Panc1 (cell line): ENCODE results near the gene EDN2. TPM values are rescaled to one million over a fixed set of nuclear protein-coding genes. Genes with fewer than 3 reads are reported as not detected.
A peak's percentile ranks its signal among the peaks of the same experiment; 100 is the strongest.

Experiments
- ATAC-seq: fragments of 200-7000 bp; cut with Tn5 transposase; 2 replicates; pipeline ENCODE4 v1.9.1; 2020; ENCODE audit warnings: mild to moderate bottlenecking, moderate library complexity
- BruUV-seq: library from RNA; stranded (reverse); fragments of 400-500 nt; replicated peaks from 2 replicates; lab custom pipeline; 2021; lab: Mats Ljungman, UMichigan
- CTCF ChIA-PET: fragments of 300-600 bp; sonication (Branson Sonifier 250); formaldehyde crosslinking; loops from one replicate; lab custom pipeline; 2022; ENCODE audit warnings: antibody characterized with exemption; lab: Charles Lee
- POLR2A ChIA-PET: fragments of 300-600 bp; sonication (Branson Sonifier 250); formaldehyde crosslinking; loops from one replicate; lab custom pipeline; 2022; ENCODE audit warnings: antibody characterized with exemption; lab: Charles Lee
- DNase-seq: peaks from one replicate; pipeline ENCODE4 v3.0.0-alpha.2; 2010; ENCODE audit warnings: low read depth, low spot score
- H3K27ac ChIP-seq: 2 replicates; pipeline ENCODE4 v1.5.1; 2011; ENCODE audit warnings: mild to moderate bottlenecking, low read length, inconsistent platforms
- H3K27me3 ChIP-seq: fragments of 200-500 bp; sonication (Bioruptor generic); 2 replicates; pipeline ENCODE4 v1.6.0; 2014; ENCODE audit warnings: low read length, inconsistent platforms; ENCODE audit not compliant: control insufficient read depth, insufficient read depth
- H3K36me3 ChIP-seq: fragments of 200-500 bp; sonication (Bioruptor generic); 2 replicates; pipeline ENCODE4 v1.5.1; 2014; ENCODE audit warnings: inconsistent platforms, mild to moderate bottlenecking, low read length, moderate library complexity; ENCODE audit not compliant: control insufficient read depth, insufficient read depth
- H3K4me1 ChIP-seq: 2 replicates; pipeline ENCODE4 v1.5.1; 2011; ENCODE audit warnings: inconsistent platforms, mild to moderate bottlenecking, low read length, moderate library complexity; ENCODE audit not compliant: control insufficient read depth, insufficient read depth
- H3K4me3 ChIP-seq, 2 experiments: 2 replicates each; pipeline ENCODE4 v1.5.1; 2011 to 2012; ENCODE audit warnings: low read depth in 2 of 2, low read length in 2 of 2, mild to moderate bottlenecking in 2 of 2, inconsistent platforms in 1 of 2, moderate library complexity in 1 of 2
- H3K9me3 ChIP-seq: fragments of 200-500 bp; sonication (Bioruptor generic); 2 replicates; pipeline ENCODE4 v1.5.1; 2014; ENCODE audit warnings: low read depth, mild to moderate bottlenecking, inconsistent platforms, low read length, moderate library complexity; ENCODE audit not compliant: control insufficient read depth, insufficient read depth
- CTCF ChIP-seq: fragments of 450-650 bp; IDR thresholded peaks from 2 replicates; pipeline ENCODE4 v1.5.1; 2017; ENCODE audit warnings: mild to moderate bottlenecking
- POLR2AphosphoS5 ChIP-seq: IDR thresholded peaks from 2 replicates; pipeline ENCODE4 v1.6.1; 2012; ENCODE audit warnings: mild to moderate bottlenecking, low read depth, low read length, moderate library complexity
- REST ChIP-seq, 2 experiments: IDR thresholded peaks; 2 replicates each; pipeline ENCODE4 v1.6.1; 2011 to 2012; ENCODE audit warnings: low read depth in 2 of 2, control low read depth in 1 of 2, low read length in 1 of 2, mild to moderate bottlenecking in 1 of 2, moderate library complexity in 1 of 2; ENCODE audit not compliant: insufficient read depth in 1 of 2
- SIN3A ChIP-seq: IDR thresholded peaks from 2 replicates; pipeline ENCODE4 v1.6.1; 2012; ENCODE audit warnings: low read depth, mild to moderate bottlenecking, low read length, moderate library complexity, borderline replicate concordance; ENCODE audit not compliant: insufficient read depth
- TCF7L2 ChIP-seq: IDR thresholded peaks from 2 replicates; pipeline ENCODE4 v1.6.1; 2011; ENCODE audit warnings: mild to moderate bottlenecking, low read depth, low read length, inconsistent platforms
- in situ Hi-C: cut with HindIII; loops from 2 replicates; pipeline ENCODE4 v1.10.0; 2016; ENCODE audit warnings: low sequenced_read_pairs, low pct_unique_long_range_greater_than_20kb
- intact Hi-C: fragments of 100-400 bp; cut with micrococcal nuclease; formaldehyde crosslinking; loops from one replicate; pipeline ENCODE4 v1.10.0; 2022; ENCODE audit not compliant: unreplicated experiment
- total RNA-seq: library from RNA; stranded (reverse); gene quantifications from one replicate; pipeline ENCODE4 v1.2.1, GENCODE V29; 2021; ENCODE audit not compliant: unreplicated experiment

The EDN2 gene
- total RNA-seq, 1 experiment from 2014 or later, result not detected

GRCh38 chr1:41431490-41432350 lies 52.8 kb downstream of the EDN2 start:
- Histone ChIP-seq H3K27me3 (no peaks in the 10 kb centered on the region), H3K27ac (peak overlapping the region; percentile 75; the same call in 1 of the 2 replicates), H3K36me3 (no peaks in the 10 kb centered on the region), H3K9me3 (no peaks in the 10 kb centered on the region), H3K4me3 (no peak overlapping the region), H3K4me1 (peaks cover 18% of the 10 kb centered on the region)
- CTCF ChIA-PET, result interaction anchor here (0.6 to 1.9 kb wide), 3 partner anchors 90 to 149 kb away, joined by 3 to 9 read pairs (median 6); no protein-coding TSS in a partner anchor
- TF ChIP-seq POLR2AphosphoS5 (no peak), REST (IDR thresholded peaks at IDR 0.05; ENCODE audit: insufficient read depth in 1 of 2, low read depth in 2 of 2, low read length in 1 of 2) (no peak), CTCF (no peak), TCF7L2 (no peak), SIN3A (no peak)
- POLR2A ChIA-PET, result no interaction called here
- DNase-seq (no peak), ATAC-seq (no peak; the same call in 1 of the 2 replicates)
- no TSS peak for BruUV-seq
- in situ Hi-C loops, result no loop called here
- intact Hi-C loops, result loop anchor here (2.0 to 5.0 kb wide), 3 partner anchors 109 to 163 kb away; no protein-coding TSS in a partner anchor

- ChIA-PET CTCF (no interaction called here), POLR2A (no interaction called here)
- intact Hi-C loops, result loop anchor here (5.0 kb wide), 2 partner anchors 108 to 148 kb away; no protein-coding TSS in a partner anchor
- ATAC-seq (no peak), DNase-seq (no peak)
- Histone ChIP-seq H3K4me3 (no peak overlapping the region), H3K9me3 (no peaks in the 10 kb centered on the region), H3K36me3 (no peaks in the 10 kb centered on the region), H3K27me3 (no peaks in the 10 kb centered on the region), H3K27ac (no peak overlapping the region), H3K4me1 (peaks cover 18% of the 10 kb centered on the region)
- TF ChIP-seq CTCF (no peak), SIN3A (no peak), REST (IDR thresholded peaks at IDR 0.05; ENCODE audit: insufficient read depth in 1 of 2, low read depth in 2 of 2, low read length in 1 of 2) (no peak), POLR2AphosphoS5 (no peak), TCF7L2 (no peak)
- in situ Hi-C loops, result no loop called here
- no TSS peak for BruUV-seq
Measured at GRCh38 chr1:41430582-41430981, 53.9 kb downstream of the EDN2 start.
